CD8-positive, alpha-beta memory T cell (primary cell): ENCODE results near the gene MICU1. TPM values are rescaled to one million over a fixed set of nuclear protein-coding genes. Genes with fewer than 3 reads are reported as not detected.
"Not testable (repeated sequence)": the region's sequence is repeated elsewhere in the genome, so short reads cannot be mapped to it uniquely, and the experiment has no call there.

Source experiments
- CTCF ChIA-PET: fragments of 350-600 bp; sonication (Branson Sonifier 250); formaldehyde crosslinking; loops from one replicate; lab custom pipeline; 2021; ENCODE audit warnings: antibody characterized with exemption; lab: Charles Lee
- POLR2A ChIA-PET: fragments of 350-600 bp; sonication (Branson Sonifier 250); formaldehyde crosslinking; loops from one replicate; lab custom pipeline; 2021; ENCODE audit warnings: antibody characterized with exemption; lab: Charles Lee
- DNase-seq, 5 donors: peaks; one replicate each; pipeline versions ENCODE4 v3.0.0 to v3.0.0-alpha.2; 2020 to 2022; ENCODE audit warnings: mixed read lengths in 1 of 5
- H3K27ac ChIP-seq: one replicate; pipeline ENCODE4 v1.7.0; 2013; ENCODE audit warnings: low read depth, mild to moderate bottlenecking, low read length, moderate library complexity
- H3K27me3 ChIP-seq: 2 replicates; pipeline ENCODE4 v1.7.0; 2013; ENCODE audit warnings: low read length, mild to moderate bottlenecking; ENCODE audit not compliant: insufficient read depth, poor library complexity, severe bottlenecking
- H3K36me3 ChIP-seq: 2 replicates; pipeline ENCODE4 v1.7.0; 2013; ENCODE audit warnings: mild to moderate bottlenecking, low read length, moderate library complexity; ENCODE audit not compliant: insufficient read depth
- H3K4me1 ChIP-seq: 2 replicates; pipeline ENCODE4 v1.7.0; 2013; ENCODE audit warnings: mild to moderate bottlenecking, low read length, moderate library complexity; ENCODE audit not compliant: insufficient read depth
- H3K4me3 ChIP-seq: 2 replicates; pipeline ENCODE4 v1.7.0; 2013; ENCODE audit warnings: mild to moderate bottlenecking, low read length
- H3K9me3 ChIP-seq: 2 replicates; pipeline ENCODE4 v1.7.0; 2013; ENCODE audit warnings: mild to moderate bottlenecking, low read length
- H3K27ac Mint-ChIP-seq, 8 donors: one replicate each; pipeline ENCODE4 v1.8.0; 2020 to 2021; ENCODE audit warnings: mixed read lengths in 8 of 8, mild to moderate bottlenecking in 6 of 8, inconsistent platforms in 3 of 8, moderate library complexity in 3 of 8
- H3K27me3 Mint-ChIP-seq, 2 donors: one replicate each; pipeline ENCODE4 v1.8.0; 2020 to 2021; ENCODE audit warnings: mixed read lengths in 2 of 2, mild to moderate bottlenecking in 1 of 2, moderate library complexity in 1 of 2
- H3K36me3 Mint-ChIP-seq, 3 donors: one replicate each; pipeline ENCODE4 v1.8.0; 2020 to 2021; ENCODE audit warnings: mixed read lengths in 3 of 3, inconsistent platforms in 1 of 3, mild to moderate bottlenecking in 1 of 3
- H3K4me1 Mint-ChIP-seq, 3 donors: one replicate each; pipeline ENCODE4 v1.8.0; 2020 to 2021; ENCODE audit warnings: mixed read lengths in 3 of 3, inconsistent platforms in 1 of 3, mild to moderate bottlenecking in 1 of 3
- H3K4me3 Mint-ChIP-seq, 7 donors: one replicate each; pipeline ENCODE4 v1.8.0; 2020 to 2021; ENCODE audit warnings: mixed read lengths in 7 of 7, mild to moderate bottlenecking in 6 of 7, moderate library complexity in 4 of 7, inconsistent platforms in 2 of 7
- H3K9me3 Mint-ChIP-seq, 5 donors: one replicate each; pipeline ENCODE4 v1.8.0; 2020 to 2022; ENCODE audit warnings: mixed read lengths in 5 of 5, mild to moderate bottlenecking in 3 of 5, moderate library complexity in 2 of 5, inconsistent platforms in 1 of 5
- polyA plus RNA-seq: library from polyadenylated mRNA; unstranded; fragments of 300-500 nt; fragmentation: Illumina TruSeq; gene quantifications from one replicate; pipeline ENCODE4 v1.2.3, GENCODE V29; 2021
- total RNA-seq, 2 experiments: library from RNA; stranded (reverse); gene quantifications; one replicate each; pipeline ENCODE4 v1.2.3, GENCODE V29; 2021

The MICU1 gene
- total and polyA plus RNA-seq, 3 experiments from 2014 or later, result 25.3 to 27.9 (median 26.9) TPM

- H3K27ac Mint-ChIP-seq, result peak overlapping the region in 2 of 8 donors; percentile 7
- no peaks in the 10 kb centered on the region for H3K27me3 ChIP-seq
- H3K4me3 ChIP-seq, result no peak overlapping the region
- no peaks in the 10 kb centered on the region for H3K9me3 ChIP-seq
- CTCF ChIA-PET, result no interaction called here
- no peak for DNase-seq
- no peaks in the 10 kb centered on the region for H3K4me1 ChIP-seq
- no peak overlapping the region for H3K27ac ChIP-seq
- H3K4me1 Mint-ChIP-seq, result no peaks in the 10 kb centered on the region
- H3K36me3 ChIP-seq, result no peaks in the 10 kb centered on the region
- H3K4me3 Mint-ChIP-seq, result no peak overlapping the region
- no peaks in the 10 kb centered on the region for H3K27me3 Mint-ChIP-seq
- POLR2A ChIA-PET, result no interaction called here
- no peaks in the 10 kb centered on the region for H3K9me3 Mint-ChIP-seq
- peaks cover 0 to 26% (median 10%) of the 10 kb centered on the region in 3 donors for H3K36me3 Mint-ChIP-seq
Measured at GRCh38 chr10:72459301-72459700, 166.6 kb downstream of the MICU1 start.

- Histone ChIP-seq H3K36me3 (no peaks in the 10 kb centered on the region), H3K9me3 (no peaks in the 10 kb centered on the region), H3K4me3 (no peak overlapping the region), H3K4me1 (no peaks in the 10 kb centered on the region), H3K27me3 (no peaks in the 10 kb centered on the region), H3K27ac (no peak overlapping the region)
- H3K9me3 Mint-ChIP-seq, result no peaks in the 10 kb centered on the region
- peak overlapping the region in 1 of 8 donors; percentile 1 for H3K27ac Mint-ChIP-seq
- H3K27me3 Mint-ChIP-seq, result no peaks in the 10 kb centered on the region
- ChIA-PET POLR2A (no interaction called here), CTCF (interaction anchor here (0.7 kb wide), 1 partner anchor 96 kb away, joined by 3 read pairs; no protein-coding TSS in a partner anchor)
- H3K4me1 Mint-ChIP-seq, result no peaks in the 10 kb centered on the region
- no peak for DNase-seq
- no peak overlapping the region for H3K4me3 Mint-ChIP-seq
- H3K36me3 Mint-ChIP-seq, result peaks cover 0 to 26% (median 12%) of the 10 kb centered on the region in 3 donors
Measured at GRCh38 chr10:72455889-72456595, 169.8 kb downstream of the MICU1 start.

GRCh38 chr10:72449941-72450441, 175.9 kb downstream of the MICU1 start:
- no peak overlapping the region for H3K4me3 Mint-ChIP-seq
- CTCF ChIA-PET, result no interaction called here
- POLR2A ChIA-PET, result no interaction called here

GRCh38 chr10:72445851-72446250, 180.0 kb downstream of the MICU1 start:
- Histone ChIP-seq H3K4me1 (no peaks in the 10 kb centered on the region), H3K9me3 (no peaks in the 10 kb centered on the region), H3K4me3 (no peak overlapping the region), H3K27ac (no peak overlapping the region), H3K27me3 (no peaks in the 10 kb centered on the region), H3K36me3 (no peaks in the 10 kb centered on the region)
- no peak for DNase-seq
- H3K27ac Mint-ChIP-seq, result no peak overlapping the region
- ChIA-PET CTCF (no interaction called here), POLR2A (no interaction called here)
- no peaks in the 10 kb centered on the region for H3K27me3 Mint-ChIP-seq
- no peaks in the 10 kb centered on the region for H3K4me1 Mint-ChIP-seq
- peaks cover 0 to 4% (median 0%) of the 10 kb centered on the region in 5 donors for H3K9me3 Mint-ChIP-seq
- no peak overlapping the region for H3K4me3 Mint-ChIP-seq
- peaks cover 6 to 19% (median 16%) of the 10 kb centered on the region in 3 donors for H3K36me3 Mint-ChIP-seq

More at GRCh38 chr10:72449941-72450441, 175.9 kb downstream of the MICU1 start:
- Mint-ChIP-seq H3K9me3 (no peaks in the 10 kb centered on the region), H3K4me1 (no peaks in the 10 kb centered on the region), H3K27ac (no peak overlapping the region), H3K36me3 (peaks cover 3 to 29% (median 8%) of the 10 kb centered on the region in 3 donors), H3K27me3 (no peaks in the 10 kb centered on the region)
- Histone ChIP-seq H3K36me3 (no peaks in the 10 kb centered on the region), H3K9me3 (no peaks in the 10 kb centered on the region), H3K4me1 (no peaks in the 10 kb centered on the region), H3K27me3 (no peaks in the 10 kb centered on the region), H3K4me3 (no peak overlapping the region), H3K27ac (no peak overlapping the region)
- DNase-seq, result no peak

- H3K4me3 ChIP-seq, H3K4me1 ChIP-seq, H3K27ac ChIP-seq, H3K4me1 Mint-ChIP-seq, H3K36me3 ChIP-seq, H3K4me3 Mint-ChIP-seq, CTCF ChIA-PET, H3K9me3 ChIP-seq, POLR2A ChIA-PET, H3K9me3 Mint-ChIP-seq, H3K27ac Mint-ChIP-seq, H3K27me3 ChIP-seq, H3K27me3 Mint-ChIP-seq, DNase-seq: not testable (repeated sequence)
- H3K36me3 Mint-ChIP-seq, result peaks cover 5 to 24% (median 13%) of the 10 kb centered on the region in 3 donors
Measured at GRCh38 chr10:72442969-72443368, 182.9 kb downstream of the MICU1 start.

GRCh38 chr10:72435570-72435969, 190.3 kb downstream of the MICU1 start:
- Mint-ChIP-seq H3K27me3 (no peaks in the 10 kb centered on the region), H3K36me3 (peaks cover 4 to 12% (median 7%) of the 10 kb centered on the region in 3 donors), H3K4me1 (no peaks in the 10 kb centered on the region), H3K9me3 (no peaks in the 10 kb centered on the region), H3K27ac (no peak overlapping the region), H3K4me3 (no peak overlapping the region)
- Histone ChIP-seq H3K36me3 (no peaks in the 10 kb centered on the region), H3K4me1 (no peaks in the 10 kb centered on the region), H3K27ac (no peak overlapping the region), H3K4me3 (no peak overlapping the region), H3K27me3 (no peaks in the 10 kb centered on the region), H3K9me3 (no peaks in the 10 kb centered on the region)
- POLR2A ChIA-PET, result no interaction called here
- no peak for DNase-seq
- CTCF ChIA-PET, result no interaction called here

- H3K27me3 ChIP-seq, H3K4me3 ChIP-seq, H3K36me3 ChIP-seq, H3K27me3 Mint-ChIP-seq, H3K27ac ChIP-seq, H3K27ac Mint-ChIP-seq, H3K9me3 Mint-ChIP-seq, DNase-seq, CTCF ChIA-PET, H3K9me3 ChIP-seq, H3K4me1 Mint-ChIP-seq, H3K36me3 Mint-ChIP-seq, H3K4me1 ChIP-seq, H3K4me3 Mint-ChIP-seq, POLR2A ChIA-PET: not testable (repeated sequence)
Measured at GRCh38 chr10:72430936-72431335, 194.9 kb downstream of the MICU1 start.

GRCh38 chr10:72429931-72430330, 195.9 kb downstream of the MICU1 start:
- POLR2A ChIA-PET, result no interaction called here
- H3K4me1 Mint-ChIP-seq, result no peaks in the 10 kb centered on the region
- DNase-seq, result no peak

More at GRCh38 chr10:72429931-72430330, 195.9 kb downstream of the MICU1 start:
- Mint-ChIP-seq H3K4me3 (no peak overlapping the region), H3K27me3 (no peaks in the 10 kb centered on the region), H3K27ac (no peak overlapping the region), H3K9me3 (no peaks in the 10 kb centered on the region), H3K36me3 (peaks cover 5 to 9% (median 9%) of the 10 kb centered on the region in 3 donors)
- Histone ChIP-seq H3K27ac (no peak overlapping the region), H3K36me3 (no peaks in the 10 kb centered on the region), H3K4me3 (no peak overlapping the region), H3K9me3 (no peaks in the 10 kb centered on the region), H3K4me1 (no peaks in the 10 kb centered on the region), H3K27me3 (no peaks in the 10 kb centered on the region)
- CTCF ChIA-PET, result no interaction called here
